OCI-LY7 (cell line): ENCODE data around the gene PIEZO1.

Experiments
- EZH2phosphoT487 ChIP-seq: fragments of 200-600 bp; sonication (generic); IDR thresholded peaks from 2 replicates; pipeline ENCODE4 v1.6.1; 2018; ENCODE audit warnings: low read depth, borderline replicate concordance, mild to moderate bottlenecking, mixed run types, antibody characterized with exemption, low read length, moderate library complexity, mixed read lengths
- TF ChIP-seq, protein P1 (sequence below): fragments of 200-600 bp; sonication (generic); conservative IDR thresholded peaks from 2 replicates; pipeline ENCODE4 v1.5.1; 2014; ENCODE audit warnings: mild to moderate bottlenecking, antibody characterized with exemption, low read length, moderate library complexity, mixed read lengths

DNA sequence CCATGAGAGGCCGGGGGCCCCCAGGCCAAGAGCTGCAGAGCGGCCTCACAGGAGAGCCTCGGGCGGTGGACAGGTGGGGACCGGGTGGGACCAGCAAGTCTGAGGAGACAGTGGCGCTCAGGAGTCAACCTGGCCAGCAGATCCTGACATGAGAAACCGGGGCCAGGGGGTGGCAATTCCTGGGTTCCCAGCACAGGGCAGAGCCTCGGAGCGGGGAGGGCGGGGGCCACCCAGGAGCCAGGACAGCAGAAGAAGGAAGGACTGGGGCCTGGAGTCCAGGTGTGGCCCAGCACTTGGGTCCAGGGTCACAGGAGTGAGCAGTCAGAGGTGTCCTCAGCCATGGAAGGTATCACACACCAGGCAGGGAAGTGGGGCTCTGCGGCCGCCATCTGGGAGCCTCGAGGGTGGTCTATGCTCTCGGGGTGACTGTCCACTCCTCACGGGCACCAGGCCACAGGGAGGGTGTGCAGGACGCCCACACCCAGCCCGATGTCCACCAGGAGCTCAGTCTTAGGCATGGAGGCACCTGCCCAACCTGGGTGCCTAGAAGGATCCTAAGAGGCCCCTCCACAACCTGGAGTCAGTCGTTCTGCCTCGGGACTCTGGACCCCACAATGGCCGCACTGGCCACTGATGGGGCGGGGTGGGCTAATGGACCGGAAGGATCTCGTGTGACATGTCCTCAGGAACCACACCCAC is 29.1 kb downstream of the PIEZO1 start:
- TF ChIP-seq, protein P1, sequence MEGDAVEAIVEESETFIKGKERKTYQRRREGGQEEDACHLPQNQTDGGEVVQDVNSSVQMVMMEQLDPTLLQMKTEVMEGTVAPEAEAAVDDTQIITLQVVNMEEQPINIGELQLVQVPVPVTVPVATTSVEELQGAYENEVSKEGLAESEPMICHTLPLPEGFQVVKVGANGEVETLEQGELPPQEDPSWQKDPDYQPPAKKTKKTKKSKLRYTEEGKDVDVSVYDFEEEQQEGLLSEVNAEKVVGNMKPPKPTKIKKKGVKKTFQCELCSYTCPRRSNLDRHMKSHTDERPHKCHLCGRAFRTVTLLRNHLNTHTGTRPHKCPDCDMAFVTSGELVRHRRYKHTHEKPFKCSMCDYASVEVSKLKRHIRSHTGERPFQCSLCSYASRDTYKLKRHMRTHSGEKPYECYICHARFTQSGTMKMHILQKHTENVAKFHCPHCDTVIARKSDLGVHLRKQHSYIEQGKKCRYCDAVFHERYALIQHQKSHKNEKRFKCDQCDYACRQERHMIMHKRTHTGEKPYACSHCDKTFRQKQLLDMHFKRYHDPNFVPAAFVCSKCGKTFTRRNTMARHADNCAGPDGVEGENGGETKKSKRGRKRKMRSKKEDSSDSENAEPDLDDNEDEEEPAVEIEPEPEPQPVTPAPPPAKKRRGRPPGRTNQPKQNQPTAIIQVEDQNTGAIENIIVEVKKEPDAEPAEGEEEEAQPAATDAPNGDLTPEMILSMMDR = no peak; the same call in none of the 2 replicates
- no peak for TF ChIP-seq EZH2phosphoT487
